HTR-8/SVneo (cell line): Measurements from ENCODE around the gene MVB12B.

ENCODE experiments used
- DNase-seq: peaks from one replicate; pipeline ENCODE4 v3.0.0; 2011; ENCODE audit warnings: low spot score, mixed read lengths; ENCODE audit not compliant: insufficient read length
- FAIRE-seq: peaks from 2 replicates; lab custom pipeline; 2011; peaks lifted over from hg19 to GRCh38; lab: Jason Lieb, UNC

Gene MVB12B

GRCh38 chr9:126496781-126497659 lies 170.4 kb downstream of the MVB12B start:
- DNase-seq: no peak
- no peak for FAIRE-seq

DNA sequence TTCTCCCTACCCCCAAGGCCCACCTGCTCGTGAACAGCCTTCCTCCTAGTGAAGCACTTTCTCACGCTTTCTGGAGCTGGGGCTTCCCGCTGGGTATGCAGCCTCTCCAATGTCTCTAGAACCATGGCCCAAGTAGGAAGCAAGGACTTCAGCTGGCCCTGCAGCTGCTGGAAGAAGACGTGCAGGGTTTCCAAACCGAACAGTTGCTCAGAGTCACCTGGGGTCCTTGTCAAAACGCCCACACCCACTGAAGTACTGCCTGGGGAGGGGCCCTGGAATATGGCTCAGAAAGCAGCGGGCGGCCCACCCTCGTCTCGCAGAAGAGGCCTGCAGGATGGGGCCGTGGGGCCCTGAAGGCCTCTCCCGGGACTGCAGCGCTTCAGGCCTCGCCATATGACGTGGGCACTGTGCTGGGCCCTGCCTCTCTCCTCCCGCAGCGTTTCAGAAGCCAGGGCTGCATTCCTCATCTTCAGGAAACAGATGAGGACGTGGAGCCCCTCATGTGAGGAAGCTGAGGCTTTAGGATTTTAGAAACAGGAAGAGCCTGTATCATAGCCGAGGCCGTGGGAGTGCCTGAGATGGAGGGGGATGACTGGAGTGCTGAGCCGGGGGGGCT lies 171.1 kb downstream of the MVB12B start:
- no peak for DNase-seq
- no peak for FAIRE-seq

DNA sequence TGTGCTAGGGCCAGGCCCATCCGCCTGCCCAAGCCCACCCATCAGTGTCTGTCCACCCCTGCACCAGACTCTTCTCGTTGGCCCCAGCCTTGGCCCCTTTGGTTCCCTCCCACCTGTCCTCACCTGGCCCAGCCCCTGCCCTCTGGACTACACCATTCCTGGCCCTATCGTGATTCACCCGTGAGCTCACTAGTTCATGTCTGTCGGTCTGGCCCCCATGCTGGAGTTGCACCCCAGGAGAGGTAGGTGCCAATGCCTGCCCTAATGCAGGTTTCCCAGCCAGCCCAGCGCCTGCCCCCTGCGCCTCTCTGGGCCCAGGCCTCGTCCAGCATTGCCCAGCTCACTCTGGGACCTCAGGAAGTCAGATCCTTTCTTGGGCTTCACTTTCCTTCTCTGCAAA lies 171.7 kb downstream of the MVB12B start:
- no peak for FAIRE-seq
- DNase-seq: no peak

- FAIRE-seq (no peak), DNase-seq (peak; percentile 51)
Observed at GRCh38 chr9:126499005-126499910, 172.6 kb downstream of the MVB12B start.

DNA sequence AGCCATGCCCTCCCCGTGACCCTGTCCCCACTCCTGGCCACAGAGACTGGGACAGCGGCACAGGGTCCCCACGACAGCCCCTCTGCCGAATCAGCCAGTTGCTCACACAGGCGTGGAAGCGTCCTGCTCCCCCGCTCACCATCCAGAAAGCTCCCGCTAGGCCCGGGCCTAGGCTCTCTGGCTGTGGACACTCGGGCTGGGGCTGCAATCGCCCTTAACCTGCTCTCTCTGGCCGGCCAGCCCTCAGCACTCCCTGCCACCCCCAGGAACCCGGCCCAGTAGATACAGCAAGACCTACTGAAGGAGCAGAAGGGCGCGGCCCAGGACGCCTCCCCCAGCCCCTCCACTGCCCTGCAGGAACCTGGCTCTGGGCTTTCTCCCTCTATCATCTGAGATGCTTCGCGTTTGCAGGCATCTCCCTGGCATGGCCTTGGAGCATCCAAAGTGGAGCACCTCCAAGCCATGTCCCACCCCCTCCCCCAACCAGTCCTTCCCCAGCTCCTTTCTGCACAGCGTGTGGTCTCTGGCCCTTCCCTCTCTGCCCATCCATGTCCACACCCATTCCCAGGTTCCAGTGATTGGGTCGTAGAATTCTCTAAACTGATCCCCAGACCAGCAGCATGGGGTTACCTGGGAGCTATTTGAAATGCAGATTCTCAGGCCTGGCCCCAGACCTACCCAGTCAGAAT lies 173.4 kb downstream of the MVB12B start:
- DNase-seq (no peak), FAIRE-seq (no peak)

GRCh38 chr9:126500600-126501382 lies 174.2 kb downstream of the MVB12B start:
- FAIRE-seq: no peak
- DNase-seq: peak; percentile 79

DNA sequence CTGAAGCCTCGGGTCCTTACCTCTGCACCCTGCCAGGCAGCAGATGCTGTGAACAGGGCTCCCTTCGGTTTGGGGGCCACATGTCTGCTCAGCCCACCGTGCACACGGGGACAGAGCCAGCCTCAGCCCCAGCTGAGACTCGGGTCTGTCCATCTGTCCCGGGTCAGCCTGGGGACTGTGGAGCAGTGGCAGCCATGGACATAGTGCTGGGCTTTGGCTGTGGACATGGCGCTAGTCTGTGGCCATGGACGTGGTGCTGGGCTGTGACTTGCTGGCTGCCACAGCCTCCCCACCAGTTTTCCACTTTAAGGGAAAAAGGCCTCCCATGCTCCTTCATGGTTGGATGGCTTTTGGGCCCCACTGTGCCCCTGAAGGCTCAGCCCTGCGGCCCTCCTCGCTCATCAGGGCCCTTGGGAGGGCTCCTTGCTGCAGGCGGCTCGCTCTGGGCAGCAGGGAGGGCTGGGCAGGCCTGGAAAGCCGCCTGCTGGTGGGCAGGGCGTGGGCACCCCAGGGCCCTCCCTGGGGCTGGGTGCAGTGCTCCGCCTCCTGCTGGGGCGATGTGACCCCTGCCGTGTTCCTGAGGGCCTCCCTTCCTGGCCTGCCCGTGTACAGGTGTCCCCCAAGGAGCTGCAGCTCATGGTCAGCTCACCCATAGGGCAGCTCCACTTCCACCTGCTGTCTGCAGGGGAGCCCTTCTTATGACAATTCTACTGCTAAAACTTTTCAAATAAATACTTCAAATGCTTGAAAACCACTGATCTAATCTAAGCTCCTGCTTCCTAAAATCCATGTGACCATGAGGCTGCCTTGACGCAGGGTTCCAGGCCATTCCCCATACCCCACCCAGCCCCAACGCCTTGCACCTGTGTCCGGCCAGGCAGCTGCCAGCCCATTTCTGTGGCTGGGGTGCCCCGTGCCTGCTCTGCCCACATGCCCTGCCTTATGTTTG lies 175.0 kb downstream of the MVB12B start:
- FAIRE-seq (no peak), DNase-seq (no peak)

DNA sequence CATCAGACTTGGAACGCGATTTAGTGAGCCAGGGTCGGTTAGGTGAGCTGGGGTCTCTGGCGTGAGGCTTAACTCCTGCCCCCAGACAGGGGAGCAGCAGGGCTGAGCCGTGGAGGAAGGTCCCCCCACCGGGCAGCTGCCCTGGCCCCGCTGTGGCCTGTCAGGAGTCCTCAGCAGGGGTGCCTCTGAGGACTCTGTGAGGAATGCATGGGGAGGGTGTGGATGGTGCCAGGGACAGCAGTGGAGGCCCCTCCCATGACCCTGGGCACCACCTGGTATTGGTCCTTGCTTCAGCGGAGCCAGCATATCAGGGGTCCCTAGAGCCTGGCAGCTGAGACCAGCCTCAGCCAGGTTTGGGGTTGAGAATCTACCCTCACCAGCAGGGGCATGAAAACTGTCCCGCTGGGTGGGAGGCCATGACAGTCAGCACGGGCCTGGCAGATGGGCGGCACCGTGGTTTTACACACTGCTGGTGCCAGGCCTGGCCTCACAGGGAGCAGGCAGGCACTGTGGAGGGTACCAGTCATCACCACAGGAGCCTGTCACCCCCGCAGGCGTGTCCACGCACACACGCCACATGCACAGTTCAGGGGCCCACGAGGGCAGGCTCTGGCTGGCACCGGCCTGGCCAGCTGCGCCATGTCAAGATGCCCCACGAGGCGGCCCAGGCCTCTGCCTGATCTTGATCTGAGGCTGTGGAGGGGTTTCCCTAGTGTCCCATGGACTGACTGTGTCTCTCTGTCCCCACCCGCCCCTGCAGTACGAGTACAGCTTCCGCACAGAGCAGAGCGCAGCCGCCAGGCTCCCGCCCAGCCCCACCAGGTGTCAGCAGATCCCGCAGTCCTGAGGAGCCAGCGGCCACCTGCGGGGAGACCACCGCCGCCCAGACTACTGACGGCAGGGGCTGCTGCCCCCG lies 176.0 kb downstream of the MVB12B start:
- DNase-seq: no peak
- FAIRE-seq: no peak

- DNase-seq: no peak
- no peak for FAIRE-seq
Observed at GRCh38 chr9:126503333-126504085, 176.9 kb downstream of the MVB12B start.

DNA sequence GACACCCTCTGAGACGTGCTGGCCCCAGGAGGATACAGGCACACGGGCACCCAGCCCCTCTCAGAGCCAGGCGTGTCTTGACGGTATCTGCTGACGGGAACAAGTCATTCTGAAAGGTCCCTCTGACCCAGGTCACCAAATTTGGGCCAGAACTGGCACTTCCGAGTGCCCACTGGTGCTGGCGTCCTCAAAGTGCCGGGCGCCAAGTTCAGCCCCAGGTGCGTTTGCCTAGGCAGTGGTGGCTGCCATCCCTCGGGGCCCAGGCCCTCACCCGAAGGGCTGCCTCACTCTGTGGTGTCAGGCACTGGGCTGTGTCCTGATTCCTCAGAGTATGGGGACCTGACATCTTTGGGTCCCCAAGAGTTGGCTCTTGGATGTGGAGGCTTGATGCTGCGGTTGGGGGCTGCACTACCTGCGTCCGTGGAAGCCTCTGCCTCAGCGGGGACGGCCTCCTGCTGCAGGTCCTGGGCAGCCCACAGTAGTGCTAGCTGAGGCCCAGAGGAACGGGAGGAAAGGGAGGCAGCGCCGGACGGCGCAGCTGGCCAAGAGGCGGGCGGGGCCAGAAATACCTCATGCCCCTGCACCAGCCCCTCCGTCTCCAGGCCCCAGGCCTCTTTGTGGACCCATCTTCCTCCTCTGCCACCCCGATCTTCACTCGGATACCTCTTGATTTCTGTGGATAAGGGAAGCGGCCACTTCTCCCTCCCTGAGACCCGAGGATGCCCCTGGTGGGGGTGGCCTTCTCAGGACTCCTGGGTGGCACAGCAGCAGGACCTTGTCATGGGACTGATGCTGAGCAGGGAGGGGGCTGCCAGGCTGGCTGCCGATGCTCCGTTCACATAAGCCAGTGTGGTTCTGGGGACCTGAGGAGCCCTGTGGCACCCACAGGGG lies 177.7 kb downstream of the MVB12B start:
- DNase-seq (no peak), FAIRE-seq (no peak)

- no peak for FAIRE-seq
- DNase-seq: no peak
Observed at GRCh38 chr9:126504977-126505455, 178.4 kb downstream of the MVB12B start.

GRCh38 chr9:126505697-126506346 lies 179.2 kb downstream of the MVB12B start:
- FAIRE-seq: no peak

DNA sequence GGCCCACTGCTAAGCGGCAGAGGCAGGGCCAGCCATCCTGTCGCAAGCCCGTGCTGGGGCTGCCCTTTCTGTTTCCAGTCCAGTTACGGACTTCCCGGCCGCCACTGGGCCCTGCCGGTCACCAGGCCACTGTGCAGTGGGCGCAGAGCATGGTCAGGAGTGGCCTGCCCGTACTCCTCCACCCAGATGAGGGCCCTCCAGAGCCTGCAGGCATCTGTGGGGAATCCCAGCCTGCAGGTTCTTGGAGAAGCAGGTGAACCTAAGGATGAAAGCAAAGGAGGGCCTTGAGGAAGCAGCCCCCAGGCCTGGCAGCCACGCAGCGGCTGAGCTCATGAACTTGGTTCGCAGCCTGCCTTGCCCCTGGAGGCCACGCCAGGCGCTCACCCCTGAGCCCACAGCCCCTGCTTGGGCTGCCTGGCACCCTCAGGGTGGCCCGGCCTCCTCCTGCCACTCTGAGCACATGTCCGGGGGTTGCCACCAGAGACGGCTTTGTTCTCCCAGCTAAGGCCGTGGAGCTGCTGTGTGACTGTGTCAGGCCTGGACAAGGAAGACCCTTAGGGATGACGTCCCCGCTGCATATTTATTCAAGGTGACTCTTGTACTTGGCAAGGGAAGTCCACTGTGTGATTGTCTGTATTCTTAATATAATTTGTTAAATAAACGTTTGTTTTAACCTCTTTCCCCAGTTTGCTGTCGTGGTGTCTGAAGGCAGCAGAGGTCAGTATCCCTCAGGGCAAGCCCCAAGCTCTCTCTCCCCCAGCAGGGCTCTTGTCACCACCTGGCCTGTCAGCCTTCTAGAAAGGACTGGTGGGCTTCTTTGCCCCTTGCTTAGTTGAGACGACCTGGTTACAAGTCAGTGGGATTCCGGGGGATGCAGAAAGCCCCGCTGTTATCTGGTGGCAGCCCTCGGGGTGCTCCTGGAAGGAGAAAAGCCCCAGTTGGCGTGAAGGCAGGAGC lies 180.0 kb downstream of the MVB12B start:
- no peak for DNase-seq
- FAIRE-seq: no peak

More at GRCh38 chr9:126505697-126506346, 179.2 kb downstream of the MVB12B start:
- no peak for DNase-seq
